ENCODE results near the gene CLPSL2. TPM values are rescaled to one million over a fixed set of nuclear protein-coding genes. Genes with fewer than 3 reads are reported as not detected.

Gene CLPSL2
- total RNA-seq, 6 donors from 2014 or later = not detected

GRCh38 chr6:35754452-35755277 is 21.7 kb upstream of the CLPSL2 start:
- H3K4me3 ChIP-seq = no peak overlapping the region
- no peaks in the 10 kb centered on the region for H3K4me1 ChIP-seq
- ATAC-seq (ENCODE audit: low FRiP score in 2 of 2) = no peak
- H3K9me3 ChIP-seq = no peaks in the 10 kb centered on the region
- 68 to 77% methylated on average over 3 to 6 of the region's 6 CpGs for WGBS, 2 donors
- no peak for DNase-seq
- H3K36me3 ChIP-seq = no peaks in the 10 kb centered on the region
- no peak overlapping the region for H3K27ac ChIP-seq
- no peaks in the 10 kb centered on the region for H3K27me3 ChIP-seq
- TF ChIP-seq POLR2AphosphoS5 (IDR thresholded peaks at IDR 0.05) (no peak), EP300 (IDR thresholded peaks at IDR 0.05) (no peak)

GRCh38 chr6:35755278-35755924 is 21.0 kb upstream of the CLPSL2 start:
- no peak overlapping the region for H3K27ac ChIP-seq
- TF ChIP-seq EP300 (IDR thresholded peaks at IDR 0.05) (no peak), POLR2AphosphoS5 (IDR thresholded peaks at IDR 0.05) (no peak), POLR2A (IDR thresholded peaks at IDR 0.05) (no peak)
- TF ChIP-seq, protein P1, sequence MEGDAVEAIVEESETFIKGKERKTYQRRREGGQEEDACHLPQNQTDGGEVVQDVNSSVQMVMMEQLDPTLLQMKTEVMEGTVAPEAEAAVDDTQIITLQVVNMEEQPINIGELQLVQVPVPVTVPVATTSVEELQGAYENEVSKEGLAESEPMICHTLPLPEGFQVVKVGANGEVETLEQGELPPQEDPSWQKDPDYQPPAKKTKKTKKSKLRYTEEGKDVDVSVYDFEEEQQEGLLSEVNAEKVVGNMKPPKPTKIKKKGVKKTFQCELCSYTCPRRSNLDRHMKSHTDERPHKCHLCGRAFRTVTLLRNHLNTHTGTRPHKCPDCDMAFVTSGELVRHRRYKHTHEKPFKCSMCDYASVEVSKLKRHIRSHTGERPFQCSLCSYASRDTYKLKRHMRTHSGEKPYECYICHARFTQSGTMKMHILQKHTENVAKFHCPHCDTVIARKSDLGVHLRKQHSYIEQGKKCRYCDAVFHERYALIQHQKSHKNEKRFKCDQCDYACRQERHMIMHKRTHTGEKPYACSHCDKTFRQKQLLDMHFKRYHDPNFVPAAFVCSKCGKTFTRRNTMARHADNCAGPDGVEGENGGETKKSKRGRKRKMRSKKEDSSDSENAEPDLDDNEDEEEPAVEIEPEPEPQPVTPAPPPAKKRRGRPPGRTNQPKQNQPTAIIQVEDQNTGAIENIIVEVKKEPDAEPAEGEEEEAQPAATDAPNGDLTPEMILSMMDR (IDR thresholded peaks at IDR 0.05) = no peak
- no peaks in the 10 kb centered on the region for H3K4me1 ChIP-seq
- ATAC-seq (ENCODE audit: low FRiP score in 2 of 2) (no peak), DNase-seq (no peak)
- no peak overlapping the region for H3K4me3 ChIP-seq
- no peaks in the 10 kb centered on the region for H3K9me3 ChIP-seq
- WGBS, 2 donors = 42 to 43% methylated on average over 3 of the region's 3 CpGs
- H3K36me3 ChIP-seq = no peaks in the 10 kb centered on the region
- H3K27me3 ChIP-seq = no peaks in the 10 kb centered on the region

- Histone ChIP-seq H3K36me3 (no peaks in the 10 kb centered on the region), H3K27me3 (no peaks in the 10 kb centered on the region), H3K27ac (no peak overlapping the region), H3K4me1 (no peaks in the 10 kb centered on the region), H3K9me3 (no peaks in the 10 kb centered on the region), H3K4me3 (no peak overlapping the region)
- 52 to 54% methylated on average over 7 to 10 of the region's 10 CpGs for WGBS, 2 donors
- TF ChIP-seq POLR2AphosphoS5 (IDR thresholded peaks at IDR 0.05) = no peak
- TF ChIP-seq EP300 (IDR thresholded peaks at IDR 0.05) = no peak
- TF ChIP-seq, protein P1 (IDR thresholded peaks at IDR 0.05) = no peak
- no peak for TF ChIP-seq POLR2A (IDR thresholded peaks at IDR 0.05)
- ATAC-seq (ENCODE audit: low FRiP score in 2 of 2) (no peak), DNase-seq (no peak)
These were observed 18.8 kb upstream of the CLPSL2 start for GRCh38 chr6:35757456-35758123.

- Histone ChIP-seq H3K9me3 (no peaks in the 10 kb centered on the region), H3K4me1 (peaks cover 0 to 4% (median 1%) of the 10 kb centered on the region in 4 donors), H3K27ac (no peak overlapping the region), H3K36me3 (no peaks in the 10 kb centered on the region), H3K4me3 (no peak overlapping the region), H3K27me3 (peaks cover 0 to 6% (median 4%) of the 10 kb centered on the region in 4 donors)
- 57 to 78% methylated on average over 3 of the region's 3 CpGs for WGBS, 2 donors
- ATAC-seq (ENCODE audit: low FRiP score in 2 of 2) (no peak), DNase-seq (no peak)
- TF ChIP-seq POLR2AphosphoS5 (IDR thresholded peaks at IDR 0.05) = no peak
- TF ChIP-seq POLR2A (IDR thresholded peaks at IDR 0.05) = no peak
- TF ChIP-seq, protein P1 (IDR thresholded peaks at IDR 0.05) = no peak
- TF ChIP-seq EP300 (IDR thresholded peaks at IDR 0.05) = no peak
These were observed 17.0 kb upstream of the CLPSL2 start for GRCh38 chr6:35759426-35759825.

GRCh38 chr6:35765739-35766138 is 10.7 kb upstream of the CLPSL2 start:
- peak in 1 of 2 donors; percentile 71 for DNase-seq
- Histone ChIP-seq H3K27me3 (peaks cover 0 to 9% (median 6%) of the 10 kb centered on the region in 4 donors), H3K9me3 (no peaks in the 10 kb centered on the region), H3K4me1 (peaks cover 0 to 6% (median 1%) of the 10 kb centered on the region in 4 donors), H3K4me3 (no peak overlapping the region), H3K27ac (no peak overlapping the region), H3K36me3 (no peaks in the 10 kb centered on the region)
- WGBS, 2 donors = 86 to 88% methylated on average over 22 to 23 of the region's 23 CpGs
- ATAC-seq (ENCODE audit: low FRiP score in 2 of 2) = no peak
- TF ChIP-seq POLR2AphosphoS5 (IDR thresholded peaks at IDR 0.05) (no peak), EP300 (IDR thresholded peaks at IDR 0.05) (no peak), POLR2A (IDR thresholded peaks at IDR 0.05) (no peak)
- TF ChIP-seq, protein P1 (IDR thresholded peaks at IDR 0.05) = no peak
